IMR-90 (cell line): Measurements from ENCODE around the gene PDGFD.

ENCODE experiments used
- BHLHE40 ChIP-seq: fragments of 150-350 bp; IDR thresholded peaks from 2 replicates; pipeline ENCODE4 v1.6.1; 2016; ENCODE audit warnings: mild to moderate bottlenecking, low read depth, low read length
- CEBPB ChIP-seq: IDR thresholded peaks from 2 replicates; pipeline ENCODE4 v1.6.1; 2012; ENCODE audit warnings: low read depth, low read length, improper control_type of control experiment
- CHD1 ChIP-seq: IDR thresholded peaks from 2 replicates; pipeline ENCODE4 v1.6.1; 2012; ENCODE audit warnings: low read depth, low read length, improper control_type of control experiment
- FOS ChIP-seq: fragments of 150-350 bp; IDR thresholded peaks from 2 replicates; pipeline ENCODE4 v1.6.1; 2016; ENCODE audit warnings: low read depth, low read length
- MAFK ChIP-seq: IDR thresholded peaks from 2 replicates; pipeline ENCODE4 v1.6.1; 2012; ENCODE audit warnings: low read depth, low read length, improper control_type of control experiment
- MAZ ChIP-seq: IDR thresholded peaks from 2 replicates; pipeline ENCODE4 v1.6.1; 2012; ENCODE audit warnings: low read depth, mild to moderate bottlenecking, low read length, improper control_type of control experiment, moderate library complexity, borderline replicate concordance
- MXI1 ChIP-seq: IDR thresholded peaks from 2 replicates; pipeline ENCODE4 v1.6.1; 2012; ENCODE audit warnings: low read depth, mild to moderate bottlenecking, low read length, moderate library complexity, borderline replicate concordance
- NFE2L2 ChIP-seq: fragments of 150-350 bp; IDR thresholded peaks from 2 replicates; pipeline ENCODE4 v1.6.1; 2016; ENCODE audit warnings: low read depth, mild to moderate bottlenecking, low read length
- POLR2A ChIP-seq: IDR thresholded peaks from 2 replicates; pipeline ENCODE4 v1.6.1; 2012; ENCODE audit warnings: mild to moderate bottlenecking, low read depth, low read length
- RAD21 ChIP-seq: IDR thresholded peaks from 2 replicates; pipeline ENCODE4 v1.6.1; 2012; ENCODE audit warnings: low read length, improper control_type of control experiment
- RFX5 ChIP-seq: IDR thresholded peaks from 2 replicates; pipeline ENCODE4 v1.8.0; 2012; ENCODE audit warnings: low read depth, mild to moderate bottlenecking, low read length, moderate library complexity
- SMC3 ChIP-seq: fragments of 150-350 bp; IDR thresholded peaks from 2 replicates; pipeline ENCODE4 v1.6.1; 2016; ENCODE audit warnings: low read depth, mild to moderate bottlenecking, antibody characterized with exemption, low read length, moderate library complexity
- TF ChIP-seq, protein P1 (sequence below): conservative IDR thresholded peaks from 2 replicates; pipeline ENCODE4 v1.5.1; 2012; ENCODE audit warnings: mild to moderate bottlenecking, low read depth, low read length, improper control_type of control experiment
- TF ChIP-seq, protein P2 (sequence below): fragments of 150-350 bp; IDR thresholded peaks from 2 replicates; pipeline ENCODE4 v1.6.1; 2017; ENCODE audit warnings: mild to moderate bottlenecking, antibody characterized with exemption, low read length, low read depth

DNA sequence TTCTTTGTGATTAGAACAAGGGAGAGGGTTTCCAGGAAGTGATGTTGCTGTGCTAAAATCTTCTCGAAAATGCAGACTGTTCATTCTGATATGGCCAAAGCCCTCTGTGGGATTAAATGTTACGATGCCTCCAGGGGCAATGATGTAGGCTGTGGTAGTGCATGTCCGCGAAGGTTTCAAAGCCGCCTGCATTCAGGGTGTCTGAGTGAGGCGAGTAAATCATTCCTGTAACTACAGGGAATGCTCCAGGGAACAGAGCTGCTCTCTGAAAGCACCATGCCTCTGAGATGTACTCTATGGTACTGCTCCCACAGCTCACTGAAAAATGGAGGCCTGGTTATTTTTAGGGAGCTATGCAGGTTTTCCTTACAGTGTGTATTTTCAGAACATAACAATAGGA lies 21.2 kb downstream of the PDGFD start:
- TF ChIP-seq, protein P1, sequence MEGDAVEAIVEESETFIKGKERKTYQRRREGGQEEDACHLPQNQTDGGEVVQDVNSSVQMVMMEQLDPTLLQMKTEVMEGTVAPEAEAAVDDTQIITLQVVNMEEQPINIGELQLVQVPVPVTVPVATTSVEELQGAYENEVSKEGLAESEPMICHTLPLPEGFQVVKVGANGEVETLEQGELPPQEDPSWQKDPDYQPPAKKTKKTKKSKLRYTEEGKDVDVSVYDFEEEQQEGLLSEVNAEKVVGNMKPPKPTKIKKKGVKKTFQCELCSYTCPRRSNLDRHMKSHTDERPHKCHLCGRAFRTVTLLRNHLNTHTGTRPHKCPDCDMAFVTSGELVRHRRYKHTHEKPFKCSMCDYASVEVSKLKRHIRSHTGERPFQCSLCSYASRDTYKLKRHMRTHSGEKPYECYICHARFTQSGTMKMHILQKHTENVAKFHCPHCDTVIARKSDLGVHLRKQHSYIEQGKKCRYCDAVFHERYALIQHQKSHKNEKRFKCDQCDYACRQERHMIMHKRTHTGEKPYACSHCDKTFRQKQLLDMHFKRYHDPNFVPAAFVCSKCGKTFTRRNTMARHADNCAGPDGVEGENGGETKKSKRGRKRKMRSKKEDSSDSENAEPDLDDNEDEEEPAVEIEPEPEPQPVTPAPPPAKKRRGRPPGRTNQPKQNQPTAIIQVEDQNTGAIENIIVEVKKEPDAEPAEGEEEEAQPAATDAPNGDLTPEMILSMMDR: no peak
- TF ChIP-seq BHLHE40: no peak
- TF ChIP-seq RAD21: no peak
- TF ChIP-seq POLR2A: no peak
- no peak for TF ChIP-seq NFE2L2
- no peak for TF ChIP-seq FOS
- no peak for TF ChIP-seq RFX5
- no peak for TF ChIP-seq MAZ
- TF ChIP-seq, protein P2, sequence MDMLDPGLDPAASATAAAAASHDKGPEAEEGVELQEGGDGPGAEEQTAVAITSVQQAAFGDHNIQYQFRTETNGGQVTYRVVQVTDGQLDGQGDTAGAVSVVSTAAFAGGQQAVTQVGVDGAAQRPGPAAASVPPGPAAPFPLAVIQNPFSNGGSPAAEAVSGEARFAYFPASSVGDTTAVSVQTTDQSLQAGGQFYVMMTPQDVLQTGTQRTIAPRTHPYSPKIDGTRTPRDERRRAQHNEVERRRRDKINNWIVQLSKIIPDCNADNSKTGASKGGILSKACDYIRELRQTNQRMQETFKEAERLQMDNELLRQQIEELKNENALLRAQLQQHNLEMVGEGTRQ: no peak
- TF ChIP-seq SMC3: no peak
- TF ChIP-seq CEBPB: no peak
- TF ChIP-seq CHD1: no peak
- TF ChIP-seq MXI1: no peak
- no peak for TF ChIP-seq MAFK
